CMK (cell line): Measurements from ENCODE around the gene KIR2DL3.
"Not testable (repeated sequence)": the region's sequence is repeated elsewhere in the genome, so short reads cannot be mapped to it uniquely, and the experiment has no call there.

Experiments
- DNase-seq: peaks from one replicate; pipeline ENCODE4 v3.0.0-alpha.2; 2010; ENCODE audit warnings: low read depth

The KIR2DL3 gene

GRCh38 chr19:54738306-54738705, at the start of gene KIR2DL3:
TSS of gene KIR2DL3 (plus strand) at chr19:54738513. CDS start at chr19:54738546, 33 bp downstream.
- not testable (repeated sequence) for DNase-seq

- DNase-seq, result no peak
Measured at GRCh38 chr19:54691582-54692297, 46.6 kb upstream of the KIR2DL3 start.

GRCh38 chr19:54692298-54692615, 46.1 kb upstream of the KIR2DL3 start:
- no peak for DNase-seq

- no peak for DNase-seq
Measured at GRCh38 chr19:54694648-54695047, 43.7 kb upstream of the KIR2DL3 start.

- peak; percentile 8 for DNase-seq
Measured at GRCh38 chr19:54696117-54696548, 42.2 kb upstream of the KIR2DL3 start.

GRCh38 chr19:54696766-54697165, 41.5 kb upstream of the KIR2DL3 start:
- DNase-seq, result no peak

- not testable (repeated sequence) for DNase-seq
Measured at GRCh38 chr19:54697716-54698115, 40.6 kb upstream of the KIR2DL3 start.

GRCh38 chr19:54704928-54705327, 33.4 kb upstream of the KIR2DL3 start:
- DNase-seq, result no peak

- no peak for DNase-seq
Measured at GRCh38 chr19:54707962-54708361, 30.4 kb upstream of the KIR2DL3 start.

- DNase-seq, result no peak
Measured at GRCh38 chr19:54708781-54709180, 29.5 kb upstream of the KIR2DL3 start.

GRCh38 chr19:54709212-54709948, 28.9 kb upstream of the KIR2DL3 start:
- DNase-seq, result no peak

GRCh38 chr19:54709956-54710355, 28.4 kb upstream of the KIR2DL3 start:
- not testable (repeated sequence) for DNase-seq

GRCh38 chr19:54724142-54724541, 14.2 kb upstream of the KIR2DL3 start, which contains the start of gene KIR3DL3:
TSS of gene KIR3DL3 (plus strand) at chr19:54724442. CDS start at chr19:54724497, 55 bp downstream.
- no peak for DNase-seq

GRCh38 chr19:54724644-54725043, 13.7 kb upstream of the KIR2DL3 start:
- DNase-seq, result no peak

GRCh38 chr19:54725321-54725720, 13.0 kb upstream of the KIR2DL3 start:
- no peak for DNase-seq

- no peak for DNase-seq
Measured at GRCh38 chr19:54727562-54727961, 10.8 kb upstream of the KIR2DL3 start.

- no peak for DNase-seq
Measured at GRCh38 chr19:54728167-54728566, 10.1 kb upstream of the KIR2DL3 start.

GRCh38 chr19:54729416-54730188, 8.7 kb upstream of the KIR2DL3 start:
- no peak for DNase-seq

GRCh38 chr19:54731191-54731590, 7.1 kb upstream of the KIR2DL3 start:
- DNase-seq, result no peak

GRCh38 chr19:54738715-54739114, 402 bp downstream of the KIR2DL3 start:
- DNase-seq, result no peak

- no peak for DNase-seq
Measured at GRCh38 chr19:54739587-54740497, 1.5 kb downstream of the KIR2DL3 start.

GRCh38 chr19:54741950-54742349, 3.6 kb downstream of the KIR2DL3 start:
- DNase-seq, result not testable (repeated sequence)
